Measurements from ENCODE around the gene ARFGAP1. TPM values are rescaled to one million over a fixed set of nuclear protein-coding genes. Genes with fewer than 3 reads are reported as not detected.

ARFGAP1 gene
- total and polyA plus RNA-seq, 2 donors from 2014 or later: 40.4 to 84.3 TPM

DNA sequence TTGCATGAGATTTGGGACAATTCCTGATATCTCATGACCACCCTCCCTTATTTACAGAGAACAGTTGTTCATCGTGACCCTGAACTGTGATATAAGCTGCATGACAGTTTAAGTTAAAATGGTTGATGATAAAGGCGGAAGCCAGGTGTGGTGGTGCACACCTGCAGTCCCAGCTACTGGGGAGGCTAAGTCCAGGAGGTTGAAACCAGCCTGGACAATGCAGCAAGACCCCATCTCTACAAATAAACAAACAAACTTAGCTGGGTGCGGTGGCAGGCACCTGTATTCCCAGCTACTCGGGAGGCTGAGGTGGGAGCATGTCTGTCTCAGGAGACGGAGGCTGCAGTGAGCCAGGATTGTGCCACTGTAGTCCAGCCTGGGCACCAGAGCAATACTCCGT lies 44.4 kb downstream of the ARFGAP1 start:
- no peak overlapping the region for H3K27ac ChIP-seq (ENCODE audit: low read depth in 2 of 2, low read length in 2 of 2)
- no peak overlapping the region for H3K4me3 ChIP-seq (ENCODE audit: low read length in 3 of 3)
- no peaks in the 10 kb centered on the region for H3K27me3 ChIP-seq (ENCODE audit: control insufficient read depth, insufficient read depth, low read length)
- no peaks in the 10 kb centered on the region for H3K36me3 ChIP-seq (ENCODE audit: control insufficient read depth in 2 of 3, insufficient read depth in 3 of 3, low read length in 3 of 3)
- no peak overlapping the region for H3K9ac ChIP-seq (ENCODE audit: low read length in 3 of 3)
- no peak for DNase-seq
- no peaks in the 10 kb centered on the region for H3K4me1 ChIP-seq (ENCODE audit: control insufficient read depth in 2 of 3, insufficient read depth in 2 of 3, low read depth in 1 of 3, low read length in 3 of 3)
- TF ChIP-seq, protein P1, sequence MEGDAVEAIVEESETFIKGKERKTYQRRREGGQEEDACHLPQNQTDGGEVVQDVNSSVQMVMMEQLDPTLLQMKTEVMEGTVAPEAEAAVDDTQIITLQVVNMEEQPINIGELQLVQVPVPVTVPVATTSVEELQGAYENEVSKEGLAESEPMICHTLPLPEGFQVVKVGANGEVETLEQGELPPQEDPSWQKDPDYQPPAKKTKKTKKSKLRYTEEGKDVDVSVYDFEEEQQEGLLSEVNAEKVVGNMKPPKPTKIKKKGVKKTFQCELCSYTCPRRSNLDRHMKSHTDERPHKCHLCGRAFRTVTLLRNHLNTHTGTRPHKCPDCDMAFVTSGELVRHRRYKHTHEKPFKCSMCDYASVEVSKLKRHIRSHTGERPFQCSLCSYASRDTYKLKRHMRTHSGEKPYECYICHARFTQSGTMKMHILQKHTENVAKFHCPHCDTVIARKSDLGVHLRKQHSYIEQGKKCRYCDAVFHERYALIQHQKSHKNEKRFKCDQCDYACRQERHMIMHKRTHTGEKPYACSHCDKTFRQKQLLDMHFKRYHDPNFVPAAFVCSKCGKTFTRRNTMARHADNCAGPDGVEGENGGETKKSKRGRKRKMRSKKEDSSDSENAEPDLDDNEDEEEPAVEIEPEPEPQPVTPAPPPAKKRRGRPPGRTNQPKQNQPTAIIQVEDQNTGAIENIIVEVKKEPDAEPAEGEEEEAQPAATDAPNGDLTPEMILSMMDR (IDR thresholded peaks at IDR 0.05; ENCODE audit: borderline replicate concordance, extremely low read depth, insufficient read depth): no peak
- no peak for FAIRE-seq
- intact Hi-C loops (cut with DNase I): no loop called here
- H3K9me3 ChIP-seq (ENCODE audit: control insufficient read depth in 2 of 3, insufficient read depth in 1 of 3, low read length in 3 of 3): no peaks in the 10 kb centered on the region

DNA sequence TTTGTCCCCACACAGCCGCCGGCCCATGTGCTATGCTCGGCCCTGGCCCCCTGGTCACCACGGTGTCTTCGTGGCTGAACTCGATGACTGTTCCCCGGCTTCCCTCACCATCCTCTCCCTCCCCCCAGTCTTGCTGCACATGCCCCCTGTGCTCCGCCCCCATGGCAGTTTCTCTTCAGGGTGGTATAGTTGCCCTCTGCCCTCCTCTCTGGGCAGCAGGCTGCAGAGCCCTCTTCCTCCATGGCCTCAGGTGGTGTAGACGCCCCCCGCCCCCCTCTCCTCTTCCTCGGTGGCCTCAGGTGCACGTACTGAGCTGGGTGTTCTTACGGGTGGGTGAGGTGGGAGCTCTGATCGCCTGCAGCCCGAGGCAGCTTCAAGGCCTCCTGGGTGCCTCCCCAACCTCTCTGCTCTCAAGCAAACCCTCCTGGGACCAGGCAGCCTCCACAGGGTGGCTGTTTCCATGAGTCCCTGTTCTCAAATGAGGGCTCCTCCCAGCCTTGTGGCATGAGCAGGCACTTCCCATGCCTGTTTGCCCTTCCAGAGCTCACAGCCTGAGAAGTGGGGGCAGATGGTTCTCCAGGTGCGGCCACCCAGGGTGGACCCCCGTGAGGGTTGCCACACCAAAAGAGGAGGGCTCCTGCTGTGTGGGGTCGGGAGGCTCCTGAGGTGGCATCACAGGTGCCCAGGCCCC lies 45.1 kb downstream of the ARFGAP1 start:
- TF ChIP-seq, protein P1 (IDR thresholded peaks at IDR 0.05; ENCODE audit: borderline replicate concordance, extremely low read depth, insufficient read depth): no peak
- peak in 2 of 5 donors; percentile 35 to 60 for DNase-seq
- intact Hi-C loops (cut with DNase I): no loop called here
- Histone ChIP-seq H3K4me1 (ENCODE audit: control insufficient read depth in 2 of 3, insufficient read depth in 2 of 3, low read depth in 1 of 3, low read length in 3 of 3) (no peaks in the 10 kb centered on the region), H3K36me3 (ENCODE audit: control insufficient read depth in 2 of 3, insufficient read depth in 3 of 3, low read length in 3 of 3) (no peaks in the 10 kb centered on the region), H3K9me3 (ENCODE audit: control insufficient read depth in 2 of 3, insufficient read depth in 1 of 3, low read length in 3 of 3) (no peaks in the 10 kb centered on the region), H3K4me3 (ENCODE audit: low read length in 3 of 3) (no peak overlapping the region), H3K9ac (ENCODE audit: low read length in 3 of 3) (no peak overlapping the region), H3K27ac (ENCODE audit: low read depth in 2 of 2, low read length in 2 of 2) (no peak overlapping the region), H3K27me3 (ENCODE audit: control insufficient read depth, insufficient read depth, low read length) (no peaks in the 10 kb centered on the region)
- FAIRE-seq: no peak

DNA sequence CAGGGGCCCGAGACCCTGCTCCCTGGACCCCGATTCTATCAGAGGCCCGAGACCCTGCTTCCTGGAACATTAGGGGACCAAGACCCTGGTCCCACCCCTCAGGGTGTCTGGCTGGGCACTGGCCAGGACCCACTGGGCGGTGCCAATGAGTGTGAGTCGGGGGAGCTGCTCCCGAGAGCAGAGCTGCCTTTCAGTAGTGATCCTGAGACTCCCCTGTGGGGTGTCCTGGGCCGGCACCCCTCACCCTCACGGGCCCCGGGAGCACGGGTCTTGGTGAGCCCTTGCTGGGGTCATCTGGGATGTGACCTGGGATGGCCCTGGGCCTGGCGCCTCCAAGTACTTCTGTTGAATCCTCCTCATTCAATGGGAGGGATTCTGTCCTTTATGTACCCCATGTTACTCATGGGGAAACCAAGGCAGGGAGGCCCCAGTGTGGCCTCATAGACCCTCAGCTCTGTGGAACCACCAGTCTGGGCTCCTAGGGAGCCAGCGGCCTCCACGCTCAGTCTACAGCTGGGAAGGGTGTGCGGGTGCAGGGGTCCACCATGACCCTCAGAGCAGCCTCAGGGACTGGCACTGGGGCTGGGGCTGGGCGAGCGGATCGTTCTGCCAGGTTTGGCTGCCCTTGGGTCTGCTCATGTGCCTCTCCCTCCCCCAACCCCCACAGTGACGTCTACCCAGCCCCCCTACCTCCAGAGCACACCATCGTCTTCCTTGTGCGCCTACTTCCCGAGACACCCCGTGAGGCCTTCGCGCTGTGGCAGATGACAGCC lies 46.0 kb downstream of the ARFGAP1 start:
- H3K9ac ChIP-seq (ENCODE audit: low read length in 3 of 3): no peak overlapping the region
- FAIRE-seq: no peak
- H3K4me3 ChIP-seq (ENCODE audit: low read length in 3 of 3): no peak overlapping the region
- TF ChIP-seq, protein P1 (IDR thresholded peaks at IDR 0.05; ENCODE audit: borderline replicate concordance, extremely low read depth, insufficient read depth): no peak
- no peaks in the 10 kb centered on the region for H3K9me3 ChIP-seq (ENCODE audit: control insufficient read depth in 2 of 3, insufficient read depth in 1 of 3, low read length in 3 of 3)
- H3K36me3 ChIP-seq (ENCODE audit: control insufficient read depth in 2 of 3, insufficient read depth in 3 of 3, low read length in 3 of 3): no peaks in the 10 kb centered on the region
- no peak overlapping the region for H3K27ac ChIP-seq (ENCODE audit: low read depth in 2 of 2, low read length in 2 of 2)
- no peaks in the 10 kb centered on the region for H3K4me1 ChIP-seq (ENCODE audit: control insufficient read depth in 2 of 3, insufficient read depth in 2 of 3, low read depth in 1 of 3, low read length in 3 of 3)
- no peaks in the 10 kb centered on the region for H3K27me3 ChIP-seq (ENCODE audit: control insufficient read depth, insufficient read depth, low read length)
- peak in 2 of 5 donors; percentile 40 to 71 for DNase-seq
- intact Hi-C loops (cut with DNase I): no loop called here
